Measurements from ENCODE around the gene ODF2. TPM values are rescaled to one million over a fixed set of nuclear protein-coding genes. Genes with fewer than 3 reads are reported as not detected.
"Not testable (repeated sequence)": the region's sequence is repeated elsewhere in the genome, so short reads cannot be mapped to it uniquely, and the experiment has no call there.

ODF2 gene
- total RNA-seq, 6 donors from 2014 or later = 12.2 to 50.3 (median 22.5) TPM

GRCh38 chr9:128504485-128505413 is 48.9 kb downstream of the ODF2 start, which contains the start of gene GLE1:
Gene GLE1, plus strand, starts transcription at chr9:128504719. Its CDS starts 87 bp downstream, at chr9:128504806.
- Histone ChIP-seq H3K4me3 (peak within 1 kb of the TSS; percentile 53 to 77 (median 65)), H3K9me3 (no peaks in the 10 kb centered on the region), H3K27ac (peak within 1 kb of the TSS; percentile 80 to 91 (median 86)), H3K36me3 (peaks cover 0 to 21% (median 16%) of the 10 kb centered on the region in 4 donors), H3K27me3 (no peaks in the 10 kb centered on the region), H3K4me1 (peaks cover 16 to 21% (median 19%) of the 10 kb centered on the region in 4 donors)
- 0 to 2% methylated on average over 29 to 40 of the region's 64 CpGs for WGBS, 2 donors
- TF ChIP-seq CTCF (IDR thresholded peaks at IDR 0.05) (no peak), EP300 (IDR thresholded peaks at IDR 0.05) (no peak), POLR2AphosphoS5 (IDR thresholded peaks at IDR 0.05) (peak; percentile 83 to 86), POLR2A (IDR thresholded peaks at IDR 0.05) (peak in 2 of 4 donors; percentile 42 to 83)
- DNase-seq (peak; percentile 96 to 100), ATAC-seq (ENCODE audit: low FRiP score in 2 of 2) (peak; percentile 98 to 99)

GRCh38 chr9:128505414-128505765 is 49.6 kb downstream of the ODF2 start:
- ATAC-seq (ENCODE audit: low FRiP score in 2 of 2) (no peak), DNase-seq (no peak)
- Histone ChIP-seq H3K27me3 (no peaks in the 10 kb centered on the region), H3K27ac (peak overlapping the region in 3 of 4 donors; percentile 80 to 87 (median 85)), H3K4me1 (peaks cover 16 to 21% (median 19%) of the 10 kb centered on the region in 4 donors), H3K9me3 (no peaks in the 10 kb centered on the region), H3K36me3 (peaks cover 0 to 20% (median 13%) of the 10 kb centered on the region in 4 donors), H3K4me3 (peak overlapping the region; percentile 53 to 77 (median 65))
- TF ChIP-seq EP300 (IDR thresholded peaks at IDR 0.05) (no peak), CTCF (IDR thresholded peaks at IDR 0.05) (no peak)
- 37 to 44% methylated on average over 6 of the region's 6 CpGs for WGBS, 2 donors

GRCh38 chr9:128505906-128506305 is 50.1 kb downstream of the ODF2 start:
- DNase-seq = not testable (repeated sequence)
- H3K4me3 ChIP-seq = peak overlapping the region in 1 of 4 donors; percentile 64

GRCh38 chr9:128512820-128513219 is 57.0 kb downstream of the ODF2 start:
- H3K27me3 ChIP-seq = no peaks in the 10 kb centered on the region
- WGBS, 2 donors = 96 to 99% methylated on average over 9 of the region's 9 CpGs
- no peak for TF ChIP-seq CTCF (IDR thresholded peaks at IDR 0.05)
- no peak for TF ChIP-seq POLR2AphosphoS5 (IDR thresholded peaks at IDR 0.05)
- TF ChIP-seq POLR2A (IDR thresholded peaks at IDR 0.05) = no peak
- TF ChIP-seq EP300 (IDR thresholded peaks at IDR 0.05) = no peak
- ATAC-seq (ENCODE audit: low FRiP score in 2 of 2) (no peak), DNase-seq (no peak)
- H3K4me3 ChIP-seq = no peak overlapping the region
- no peak overlapping the region for H3K27ac ChIP-seq
- H3K36me3 ChIP-seq = peaks cover 14 to 81% (median 42%) of the 10 kb centered on the region in 4 donors
- no peaks in the 10 kb centered on the region for H3K4me1 ChIP-seq
- no peaks in the 10 kb centered on the region for H3K9me3 ChIP-seq

More at GRCh38 chr9:128505906-128506305, 50.1 kb downstream of the ODF2 start:
- peaks cover 0 to 23% (median 11%) of the 10 kb centered on the region in 4 donors for H3K36me3 ChIP-seq
- not testable (repeated sequence) for H3K27me3 ChIP-seq; H3K27ac ChIP-seq; H3K9me3 ChIP-seq; ATAC-seq (ENCODE audit: low FRiP score in 2 of 2)
- peaks cover 16 to 21% (median 19%) of the 10 kb centered on the region in 4 donors for H3K4me1 ChIP-seq
- 91 to 92% methylated on average over 12 of the region's 12 CpGs for WGBS, 2 donors

GRCh38 chr9:128521956-128522355 is 66.2 kb downstream of the ODF2 start:
- Histone ChIP-seq H3K4me1 (no peaks in the 10 kb centered on the region), H3K4me3 (no peak overlapping the region), H3K36me3 (peaks cover 28 to 90% (median 50%) of the 10 kb centered on the region in 4 donors), H3K27ac (no peak overlapping the region), H3K9me3 (no peaks in the 10 kb centered on the region), H3K27me3 (no peaks in the 10 kb centered on the region)
- no peak for DNase-seq
- 91% methylated on average over 6 of the region's 6 CpGs for WGBS, 2 donors
- TF ChIP-seq CTCF (IDR thresholded peaks at IDR 0.05) (no peak), POLR2A (IDR thresholded peaks at IDR 0.05) (no peak), EP300 (IDR thresholded peaks at IDR 0.05) (no peak), POLR2AphosphoS5 (IDR thresholded peaks at IDR 0.05) (no peak)
- ATAC-seq (ENCODE audit: low FRiP score in 2 of 2) = no peak

Data from upper lobe of left lung (tissue), 6 donors.